Stimulated activated CD4-positive, alpha-beta T cell treated with anti-CD3 and anti-CD28 coated beads, Interleukin-2, amount 100 ng/mL, for 4 hours (primary cell): ENCODE data around the gene LIPH.
"Not testable (repeated sequence)": the region's sequence is repeated elsewhere in the genome, so short reads cannot be mapped to it uniquely, and the experiment has no call there.

Experiments used
- DNase-seq: peaks from one replicate; pipeline ENCODE4 v3.0.0-alpha.2; 2020; ENCODE audit warnings: low read depth

LIPH gene

GRCh38 chr3:185552358-185552877 lies at the start of gene LIPH:
TSS of gene LIPH (minus strand) at chr3:185552588. CDS start at chr3:185552471, 117 bp downstream.
- peak; percentile 22 for DNase-seq

GRCh38 chr3:185595526-185595925 lies 43.1 kb upstream of the LIPH start:
- DNase-seq: no peak

- no peak for DNase-seq
Measured at GRCh38 chr3:185594073-185594472, 41.7 kb upstream of the LIPH start.

- DNase-seq: no peak
Measured at GRCh38 chr3:185586686-185587039, 34.3 kb upstream of the LIPH start.

- peak; percentile 99 for DNase-seq
Measured at GRCh38 chr3:185585859-185586685, 33.7 kb upstream of the LIPH start, which contains the start of gene SENP2. TSS of gene SENP2 (plus strand) at chr3:185586295. CDS start at chr3:185586414, 119 bp downstream.

GRCh38 chr3:185585518-185585858 lies 33.1 kb upstream of the LIPH start:
- no peak for DNase-seq

- DNase-seq: no peak
Measured at GRCh38 chr3:185584686-185585085, 32.3 kb upstream of the LIPH start.

GRCh38 chr3:185583925-185584324 lies 31.5 kb upstream of the LIPH start:
- DNase-seq: no peak

- DNase-seq: no peak
Measured at GRCh38 chr3:185582871-185583270, 30.5 kb upstream of the LIPH start.

GRCh38 chr3:185582236-185582635 lies 29.8 kb upstream of the LIPH start:
- DNase-seq: no peak

GRCh38 chr3:185575108-185575869 lies 22.9 kb upstream of the LIPH start:
- DNase-seq: not testable (repeated sequence)

GRCh38 chr3:185572183-185572582 lies 19.8 kb upstream of the LIPH start:
- DNase-seq: no peak

GRCh38 chr3:185561958-185562357 lies 9.6 kb upstream of the LIPH start:
- DNase-seq: no peak

- no peak for DNase-seq
Measured at GRCh38 chr3:185561374-185561943, 9.1 kb upstream of the LIPH start.

- no peak for DNase-seq
Measured at GRCh38 chr3:185560676-185561075, 8.3 kb upstream of the LIPH start.

- no peak for DNase-seq
Measured at GRCh38 chr3:185559706-185560090, 7.3 kb upstream of the LIPH start.

- DNase-seq: no peak
Measured at GRCh38 chr3:185558395-185558794, 6.0 kb upstream of the LIPH start.

- not testable (repeated sequence) for DNase-seq
Measured at GRCh38 chr3:185556640-185557039, 4.3 kb upstream of the LIPH start.

GRCh38 chr3:185555860-185556347 lies 3.5 kb upstream of the LIPH start:
- no peak for DNase-seq

GRCh38 chr3:185555101-185555501 lies 2.7 kb upstream of the LIPH start:
- DNase-seq: no peak

- DNase-seq: no peak
Measured at GRCh38 chr3:185549651-185550111, 2.7 kb downstream of the LIPH start.

GRCh38 chr3:185549122-185549521 lies 3.3 kb downstream of the LIPH start:
- no peak for DNase-seq
